PFSK-1 (cell line): ENCODE results near the gene KRTCAP3.
A peak's percentile ranks its signal among the peaks of the same experiment; 100 is the strongest.

Source experiments
- POLR2AphosphoS5 ChIP-seq: IDR thresholded peaks from 2 replicates; pipeline ENCODE4 v1.6.1; 2012; ENCODE audit warnings: low read depth, mild to moderate bottlenecking, control low read depth, low read length, moderate library complexity
- SIN3A ChIP-seq: IDR thresholded peaks from 2 replicates; pipeline ENCODE4 v1.6.1; 2012; ENCODE audit warnings: mild to moderate bottlenecking, low read length, moderate library complexity, borderline replicate concordance; ENCODE audit not compliant: insufficient read depth
- TAF1 ChIP-seq: IDR thresholded peaks from 2 replicates; pipeline ENCODE4 v1.6.1; 2012; ENCODE audit warnings: low read length, control low read depth, borderline replicate concordance; ENCODE audit not compliant: insufficient read depth
- TF ChIP-seq, protein P1 (sequence below), 2 experiments: IDR thresholded peaks; 2 replicates each; pipeline versions ENCODE4 v1.6.1 to v1.8.0; 2011 to 2012; ENCODE audit warnings: low read depth in 2 of 2, low read length in 2 of 2, control low read depth in 1 of 2, inconsistent platforms in 1 of 2, mild to moderate bottlenecking in 1 of 2, moderate library complexity in 1 of 2; ENCODE audit not compliant: insufficient read depth in 1 of 2

DNA sequence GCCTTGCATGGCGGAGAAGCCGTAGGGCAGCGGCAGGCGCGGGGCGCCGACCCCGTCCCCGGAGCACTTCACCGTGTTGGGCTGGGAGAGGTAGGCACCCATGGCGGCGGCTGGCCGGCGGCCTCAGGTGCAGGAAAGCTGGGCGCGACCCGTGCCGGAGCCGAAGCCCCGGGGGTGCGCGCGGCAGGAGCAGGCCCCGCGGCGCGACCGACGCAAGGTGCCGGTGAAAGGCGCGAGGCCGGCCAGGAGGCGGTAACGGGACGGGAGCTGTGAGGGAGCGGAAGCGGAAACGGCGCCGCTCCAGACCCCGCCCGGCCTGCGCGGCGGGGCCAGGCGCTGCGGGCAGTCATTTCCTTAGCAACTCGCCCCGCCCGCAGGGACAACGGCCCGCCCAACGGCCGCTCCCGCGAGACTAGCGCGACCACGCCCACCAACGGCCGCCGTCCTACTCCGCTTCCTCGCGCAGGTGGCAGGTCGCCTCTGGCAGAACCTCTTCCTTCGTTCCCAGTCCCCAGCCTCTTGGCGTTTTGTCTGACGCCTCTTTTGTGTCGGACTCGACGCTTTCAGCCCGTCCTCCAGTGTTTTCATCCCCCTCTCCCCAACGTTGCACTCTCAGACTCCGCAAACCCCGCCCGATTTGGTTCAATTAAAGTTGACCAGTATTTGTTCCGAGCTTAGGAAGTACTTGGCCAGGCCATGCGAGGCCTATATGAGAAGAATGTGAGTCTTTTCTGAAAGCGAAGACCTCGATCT, 32.7 kb upstream of the KRTCAP3 start, which contains the start of gene PPM1G:
- TF ChIP-seq, protein P1, sequence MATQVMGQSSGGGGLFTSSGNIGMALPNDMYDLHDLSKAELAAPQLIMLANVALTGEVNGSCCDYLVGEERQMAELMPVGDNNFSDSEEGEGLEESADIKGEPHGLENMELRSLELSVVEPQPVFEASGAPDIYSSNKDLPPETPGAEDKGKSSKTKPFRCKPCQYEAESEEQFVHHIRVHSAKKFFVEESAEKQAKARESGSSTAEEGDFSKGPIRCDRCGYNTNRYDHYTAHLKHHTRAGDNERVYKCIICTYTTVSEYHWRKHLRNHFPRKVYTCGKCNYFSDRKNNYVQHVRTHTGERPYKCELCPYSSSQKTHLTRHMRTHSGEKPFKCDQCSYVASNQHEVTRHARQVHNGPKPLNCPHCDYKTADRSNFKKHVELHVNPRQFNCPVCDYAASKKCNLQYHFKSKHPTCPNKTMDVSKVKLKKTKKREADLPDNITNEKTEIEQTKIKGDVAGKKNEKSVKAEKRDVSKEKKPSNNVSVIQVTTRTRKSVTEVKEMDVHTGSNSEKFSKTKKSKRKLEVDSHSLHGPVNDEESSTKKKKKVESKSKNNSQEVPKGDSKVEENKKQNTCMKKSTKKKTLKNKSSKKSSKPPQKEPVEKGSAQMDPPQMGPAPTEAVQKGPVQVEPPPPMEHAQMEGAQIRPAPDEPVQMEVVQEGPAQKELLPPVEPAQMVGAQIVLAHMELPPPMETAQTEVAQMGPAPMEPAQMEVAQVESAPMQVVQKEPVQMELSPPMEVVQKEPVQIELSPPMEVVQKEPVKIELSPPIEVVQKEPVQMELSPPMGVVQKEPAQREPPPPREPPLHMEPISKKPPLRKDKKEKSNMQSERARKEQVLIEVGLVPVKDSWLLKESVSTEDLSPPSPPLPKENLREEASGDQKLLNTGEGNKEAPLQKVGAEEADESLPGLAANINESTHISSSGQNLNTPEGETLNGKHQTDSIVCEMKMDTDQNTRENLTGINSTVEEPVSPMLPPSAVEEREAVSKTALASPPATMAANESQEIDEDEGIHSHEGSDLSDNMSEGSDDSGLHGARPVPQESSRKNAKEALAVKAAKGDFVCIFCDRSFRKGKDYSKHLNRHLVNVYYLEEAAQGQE (IDR thresholded peaks at IDR 0.05; ENCODE audit: insufficient read depth in 1 of 2, low read depth in 2 of 2, low read length in 2 of 2) = peak in 1 of 2 experiments; percentile 23; a peak in 1 of 4 replicates
- TF ChIP-seq SIN3A (peak; percentile 78; the same call in 1 of the 2 replicates), TAF1 (peak; percentile 94; the same call in 1 of the 2 replicates), POLR2AphosphoS5 (peak; percentile 94)
